KOPT-K1 (cell line): ENCODE measurements around the gene SRP68.
A peak's percentile ranks its signal among the peaks of the same experiment; 100 is the strongest.
"Not testable (repeated sequence)": the region's sequence is repeated elsewhere in the genome, so short reads cannot be mapped to it uniquely, and the experiment has no call there.

Experiments used
- H3K27ac ChIP-seq: fragments of 200-600 bp; sonication (generic); 2 replicates; pipeline ENCODE4 v1.5.1; 2016; ENCODE audit warnings: antibody characterized with exemption, mild to moderate bottlenecking, low read depth, low read length; ENCODE audit not compliant: poor library complexity, severe bottlenecking
- H3K36me3 ChIP-seq: fragments of 200-600 bp; sonication (generic); 2 replicates; pipeline ENCODE4 v1.5.1; 2017; ENCODE audit warnings: antibody characterized with exemption, mild to moderate bottlenecking, low read length, moderate library complexity; ENCODE audit not compliant: insufficient read depth
- H3K9me3 ChIP-seq: fragments of 200-600 bp; sonication (generic); 2 replicates; pipeline ENCODE4 v1.5.1; 2017; ENCODE audit warnings: antibody characterized with exemption, low read length, mild to moderate bottlenecking; ENCODE audit not compliant: insufficient read depth, poor library complexity, severe bottlenecking

The SRP68 gene

GRCh38 chr17:76048025-76048605, 24.2 kb downstream of the SRP68 start:
- Histone ChIP-seq H3K36me3 (peaks cover 98% of the 10 kb centered on the region), H3K9me3 (no peaks in the 10 kb centered on the region), H3K27ac (peak overlapping the region; percentile 2)

GRCh38 chr17:76046064-76046463, 26.3 kb downstream of the SRP68 start:
- Histone ChIP-seq H3K9me3 (no peaks in the 10 kb centered on the region), H3K36me3 (peaks cover 100% of the 10 kb centered on the region), H3K27ac (no peak overlapping the region)

GRCh38 chr17:76044475-76045007, 27.8 kb downstream of the SRP68 start:
- H3K27ac ChIP-seq, result peak overlapping the region; percentile 33
- H3K36me3 ChIP-seq, result peaks cover 100% of the 10 kb centered on the region
- not testable (repeated sequence) for H3K9me3 ChIP-seq

- H3K27ac ChIP-seq, result peak overlapping the region; percentile 33
- not testable (repeated sequence) for H3K9me3 ChIP-seq
- H3K36me3 ChIP-seq, result peaks cover 99% of the 10 kb centered on the region
Measured at GRCh38 chr17:76042868-76043267, 29.4 kb downstream of the SRP68 start.

- Histone ChIP-seq H3K9me3 (no peaks in the 10 kb centered on the region), H3K36me3 (peaks cover 83% of the 10 kb centered on the region), H3K27ac (peak overlapping the region; percentile 93)
Measured at GRCh38 chr17:76040376-76040775, 31.9 kb downstream of the SRP68 start.

GRCh38 chr17:76039121-76039520, 33.2 kb downstream of the SRP68 start:
- peak overlapping the region; percentile 93 for H3K27ac ChIP-seq
- H3K9me3 ChIP-seq, result no peaks in the 10 kb centered on the region
- peaks cover 71% of the 10 kb centered on the region for H3K36me3 ChIP-seq

- peak overlapping the region; percentile 93 for H3K27ac ChIP-seq
- H3K36me3 ChIP-seq, result peaks cover 60% of the 10 kb centered on the region
- peaks cover 3% of the 10 kb centered on the region for H3K9me3 ChIP-seq
Measured at GRCh38 chr17:76038050-76038449, 34.3 kb downstream of the SRP68 start.

- H3K27ac ChIP-seq, result peak overlapping the region; percentile 93
- H3K9me3 ChIP-seq, result peaks cover 10% of the 10 kb centered on the region
- peaks cover 46% of the 10 kb centered on the region for H3K36me3 ChIP-seq
Measured at GRCh38 chr17:76036497-76037261, 35.6 kb downstream of the SRP68 start.

- H3K36me3 ChIP-seq, result peaks cover 26% of the 10 kb centered on the region
- peaks cover 10% of the 10 kb centered on the region for H3K9me3 ChIP-seq
- H3K27ac ChIP-seq, result peak overlapping the region; percentile 71
Measured at GRCh38 chr17:76034428-76035350, 37.6 kb downstream of the SRP68 start.

- Histone ChIP-seq H3K36me3 (peaks cover 11% of the 10 kb centered on the region), H3K27ac (peak overlapping the region; percentile 71), H3K9me3 (peaks cover 10% of the 10 kb centered on the region)
Measured at GRCh38 chr17:76033139-76033538, 39.2 kb downstream of the SRP68 start.

GRCh38 chr17:76032780-76033108, 39.6 kb downstream of the SRP68 start:
- peak overlapping the region; percentile 71 for H3K27ac ChIP-seq
- peaks cover 9% of the 10 kb centered on the region; the same call in 1 of the 2 replicates for H3K36me3 ChIP-seq
- H3K9me3 ChIP-seq, result peaks cover 10% of the 10 kb centered on the region

GRCh38 chr17:76032073-76032779, 40.1 kb downstream of the SRP68 start:
- H3K36me3 ChIP-seq, result peaks cover 9% of the 10 kb centered on the region; the same call in 1 of the 2 replicates
- H3K27ac ChIP-seq, result peak overlapping the region; percentile 71
- peaks cover 10% of the 10 kb centered on the region for H3K9me3 ChIP-seq

GRCh38 chr17:76027159-76027839, 45.0 kb downstream of the SRP68 start, which contains the start of gene EVPL:
Gene EVPL, minus strand, starts transcription at chr17:76027306. Its CDS starts 108 bp downstream, at chr17:76027198.
- no peaks in the 10 kb centered on the region for H3K9me3 ChIP-seq
- peak within 1 kb of the TSS; percentile 100 for H3K27ac ChIP-seq
- H3K36me3 ChIP-seq, result peaks cover 20% of the 10 kb centered on the region; the same call in 1 of the 2 replicates

GRCh38 chr17:76026714-76027158, 45.6 kb downstream of the SRP68 start:
- Histone ChIP-seq H3K9me3 (no peaks in the 10 kb centered on the region), H3K27ac (peak overlapping the region; percentile 100), H3K36me3 (peaks cover 25% of the 10 kb centered on the region; the same call in 1 of the 2 replicates)
